ENCODE results near the gene MEX3D. TPM values are rescaled to one million over a fixed set of nuclear protein-coding genes. Genes with fewer than 3 reads are reported as not detected.

MEX3D gene
- total RNA-seq, 1 donor from 2014 or later = 52.1 TPM

DNA sequence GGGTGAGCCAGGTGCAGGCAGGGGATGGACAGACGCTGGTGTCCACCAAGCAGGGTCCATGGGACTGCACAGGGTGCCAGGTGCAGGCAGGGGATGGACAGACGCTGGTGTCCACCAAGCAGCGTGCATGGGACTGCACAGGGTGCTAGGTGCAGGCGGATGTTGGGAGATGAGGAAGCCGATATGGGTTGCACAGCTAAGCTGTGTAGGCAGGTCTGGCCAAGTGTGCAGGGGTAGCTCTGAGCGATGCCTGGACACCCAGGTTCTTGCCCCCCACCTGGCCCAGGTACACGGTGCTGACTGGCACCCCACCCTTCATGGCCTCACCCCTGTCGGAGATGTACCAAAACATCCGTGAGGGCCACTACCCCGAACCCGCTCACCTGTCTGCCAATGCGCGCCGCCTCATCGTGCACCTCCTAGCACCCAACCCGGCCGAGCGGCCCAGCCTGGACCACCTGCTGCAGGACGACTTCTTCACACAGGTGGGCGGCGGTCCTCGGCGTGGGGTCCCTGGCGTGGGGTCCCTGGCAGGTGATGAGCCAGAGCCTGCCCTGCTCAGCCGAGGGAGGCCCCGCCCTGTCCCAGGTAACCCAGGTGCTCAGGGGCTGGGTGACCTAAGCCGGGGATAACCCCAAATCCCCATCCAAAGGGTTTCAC lies 40.3 kb downstream of the MEX3D start:
- Mint-ChIP-seq H3K27me3 (ENCODE audit: low read depth, unreplicated experiment) (peaks cover 38% of the 10 kb centered on the region), H3K4me3 (ENCODE audit: unreplicated experiment) (no peak overlapping the region), H3K9me3 (ENCODE audit: unreplicated experiment) (peaks cover 4% of the 10 kb centered on the region), H3K4me1 (ENCODE audit: low read depth, unreplicated experiment) (no peaks in the 10 kb centered on the region), H3K36me3 (ENCODE audit: low read depth, unreplicated experiment) (peaks cover 3% of the 10 kb centered on the region), H3K27ac (ENCODE audit: unreplicated experiment) (peak overlapping the region; percentile 58)
- Histone ChIP-seq H3K36me3 (ENCODE audit: insufficient read depth, low read length) (no peaks in the 10 kb centered on the region), H3K4me3 (ENCODE audit: insufficient read depth, low read depth, low read length) (no peak overlapping the region), H3K27ac (ENCODE audit: low read depth, low read length) (no peak overlapping the region), H4K20me1 (ENCODE audit: insufficient read depth, low read length) (peaks cover 7% of the 10 kb centered on the region), H3K4me2 (ENCODE audit: low read length) (no peak overlapping the region), H3K9me3 (ENCODE audit: insufficient read depth, low read depth, low read length) (peaks cover 3% of the 10 kb centered on the region), H3K9ac (ENCODE audit: low read length) (no peak overlapping the region), H3K4me1 (ENCODE audit: insufficient read depth, low read length) (no peaks in the 10 kb centered on the region), H2AFZ (ENCODE audit: low read depth, low read length) (no peak overlapping the region), H3K79me2 (ENCODE audit: insufficient read depth, low read length) (no peaks in the 10 kb centered on the region), H3K27me3 (ENCODE audit: insufficient read depth, low read length) (peaks cover 26% of the 10 kb centered on the region)
- DNase-seq (ENCODE audit: low read depth) (no peak), FAIRE-seq (no peak)
- TF ChIP-seq, protein P1, sequence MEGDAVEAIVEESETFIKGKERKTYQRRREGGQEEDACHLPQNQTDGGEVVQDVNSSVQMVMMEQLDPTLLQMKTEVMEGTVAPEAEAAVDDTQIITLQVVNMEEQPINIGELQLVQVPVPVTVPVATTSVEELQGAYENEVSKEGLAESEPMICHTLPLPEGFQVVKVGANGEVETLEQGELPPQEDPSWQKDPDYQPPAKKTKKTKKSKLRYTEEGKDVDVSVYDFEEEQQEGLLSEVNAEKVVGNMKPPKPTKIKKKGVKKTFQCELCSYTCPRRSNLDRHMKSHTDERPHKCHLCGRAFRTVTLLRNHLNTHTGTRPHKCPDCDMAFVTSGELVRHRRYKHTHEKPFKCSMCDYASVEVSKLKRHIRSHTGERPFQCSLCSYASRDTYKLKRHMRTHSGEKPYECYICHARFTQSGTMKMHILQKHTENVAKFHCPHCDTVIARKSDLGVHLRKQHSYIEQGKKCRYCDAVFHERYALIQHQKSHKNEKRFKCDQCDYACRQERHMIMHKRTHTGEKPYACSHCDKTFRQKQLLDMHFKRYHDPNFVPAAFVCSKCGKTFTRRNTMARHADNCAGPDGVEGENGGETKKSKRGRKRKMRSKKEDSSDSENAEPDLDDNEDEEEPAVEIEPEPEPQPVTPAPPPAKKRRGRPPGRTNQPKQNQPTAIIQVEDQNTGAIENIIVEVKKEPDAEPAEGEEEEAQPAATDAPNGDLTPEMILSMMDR (IDR thresholded peaks at IDR 0.05; ENCODE audit: insufficient read depth, low read depth, low read length) = no peak
- no peak for TF ChIP-seq EZH2 (IDR thresholded peaks at IDR 0.05; ENCODE audit: insufficient read depth, low read length)

DNA sequence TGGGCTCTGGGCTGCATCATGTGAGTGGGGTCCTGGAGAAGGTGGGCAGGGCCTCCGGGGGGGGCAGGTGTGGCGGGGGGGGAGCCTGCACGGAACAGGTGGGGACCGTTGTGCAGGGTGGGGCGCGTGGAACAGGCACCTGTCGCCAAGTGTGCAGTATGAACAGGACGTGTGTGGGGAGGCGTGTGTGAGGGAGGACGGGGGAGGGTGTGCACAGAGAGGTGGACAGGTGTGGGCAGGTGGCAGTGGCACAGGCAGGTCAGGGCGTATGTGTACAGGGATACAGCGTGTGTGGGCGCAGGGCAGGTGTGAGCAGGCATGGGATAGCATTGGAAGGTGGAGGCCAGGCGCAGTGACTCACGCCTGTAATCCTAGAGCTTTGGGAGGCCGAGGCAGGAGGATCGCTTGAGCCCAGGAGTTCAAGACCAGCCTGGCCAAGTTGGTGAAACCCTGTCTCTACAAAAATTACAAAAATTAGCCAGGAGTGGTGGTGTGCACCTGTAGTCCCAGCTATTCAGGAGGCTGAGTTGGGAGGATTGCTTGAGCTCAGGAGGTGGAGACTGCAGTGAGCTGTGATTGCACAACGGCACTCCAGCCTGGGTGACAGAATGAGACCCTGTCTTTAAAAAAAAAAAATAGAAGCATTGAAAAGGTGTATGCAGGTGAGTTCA lies 41.0 kb downstream of the MEX3D start:
- no peak overlapping the region for H3K4me3 ChIP-seq (ENCODE audit: insufficient read depth, low read depth, low read length)
- no peak overlapping the region for H2AFZ ChIP-seq (ENCODE audit: low read depth, low read length)
- TF ChIP-seq, protein P1 (IDR thresholded peaks at IDR 0.05; ENCODE audit: insufficient read depth, low read depth, low read length) = no peak
- no peak for TF ChIP-seq EZH2 (IDR thresholded peaks at IDR 0.05; ENCODE audit: insufficient read depth, low read length)
- H4K20me1 ChIP-seq (ENCODE audit: insufficient read depth, low read length) = peaks cover 7% of the 10 kb centered on the region
- H3K9ac ChIP-seq (ENCODE audit: low read length) = no peak overlapping the region
- DNase-seq (ENCODE audit: low read depth) (no peak), FAIRE-seq (no peak)
- H3K36me3 ChIP-seq (ENCODE audit: insufficient read depth, low read length) = no peaks in the 10 kb centered on the region
- no peak overlapping the region for H3K4me2 ChIP-seq (ENCODE audit: low read length)
- H3K36me3 Mint-ChIP-seq (ENCODE audit: low read depth, unreplicated experiment) = peaks cover 3% of the 10 kb centered on the region
- H3K27me3 ChIP-seq (ENCODE audit: insufficient read depth, low read length) = peaks cover 27% of the 10 kb centered on the region
- no peak overlapping the region for H3K4me3 Mint-ChIP-seq (ENCODE audit: unreplicated experiment)
- H3K4me1 ChIP-seq (ENCODE audit: insufficient read depth, low read length) = no peaks in the 10 kb centered on the region
- no peaks in the 10 kb centered on the region for H3K4me1 Mint-ChIP-seq (ENCODE audit: low read depth, unreplicated experiment)
- peaks cover 38% of the 10 kb centered on the region for H3K27me3 Mint-ChIP-seq (ENCODE audit: low read depth, unreplicated experiment)
- H3K79me2 ChIP-seq (ENCODE audit: insufficient read depth, low read length) = no peaks in the 10 kb centered on the region
- H3K27ac ChIP-seq (ENCODE audit: low read depth, low read length) = no peak overlapping the region
- H3K27ac Mint-ChIP-seq (ENCODE audit: unreplicated experiment) = peak overlapping the region; percentile 62
- peaks cover 4% of the 10 kb centered on the region for H3K9me3 Mint-ChIP-seq (ENCODE audit: unreplicated experiment)
- peaks cover 3% of the 10 kb centered on the region for H3K9me3 ChIP-seq (ENCODE audit: insufficient read depth, low read depth, low read length)
